ENCODE data around the gene PLOD3. TPM values are rescaled to one million over a fixed set of nuclear protein-coding genes. Genes with fewer than 3 reads are reported as not detected.

The PLOD3 gene
- total and polyA plus RNA-seq, 2 of the 8 experiments (the other 6 are each of a cell fraction or from before 2014, with no cell fraction given): 28.4 to 47.2 TPM

GRCh38 chr7:101186194-101186593 lies 31.2 kb downstream of the PLOD3 start (continued):
- no peak for TF ChIP-seq CHD7 (IDR thresholded peaks at IDR 0.05; ENCODE audit: insufficient replicate concordance, low read length)
